GM19438 (cell line): ENCODE measurements around the gene SLC22A3.
"Not testable (repeated sequence)": the region's sequence is repeated elsewhere in the genome, so short reads cannot be mapped to it uniquely, and the experiment has no call there.

Source experiments
- ATAC-seq: cut with Tn5 transposase; IDR thresholded peaks from one replicate; pipeline ENCODE4 v1.9.1; 2021; ENCODE audit warnings: low read depth; ENCODE audit not compliant: unreplicated experiment

SLC22A3 gene

DNA sequence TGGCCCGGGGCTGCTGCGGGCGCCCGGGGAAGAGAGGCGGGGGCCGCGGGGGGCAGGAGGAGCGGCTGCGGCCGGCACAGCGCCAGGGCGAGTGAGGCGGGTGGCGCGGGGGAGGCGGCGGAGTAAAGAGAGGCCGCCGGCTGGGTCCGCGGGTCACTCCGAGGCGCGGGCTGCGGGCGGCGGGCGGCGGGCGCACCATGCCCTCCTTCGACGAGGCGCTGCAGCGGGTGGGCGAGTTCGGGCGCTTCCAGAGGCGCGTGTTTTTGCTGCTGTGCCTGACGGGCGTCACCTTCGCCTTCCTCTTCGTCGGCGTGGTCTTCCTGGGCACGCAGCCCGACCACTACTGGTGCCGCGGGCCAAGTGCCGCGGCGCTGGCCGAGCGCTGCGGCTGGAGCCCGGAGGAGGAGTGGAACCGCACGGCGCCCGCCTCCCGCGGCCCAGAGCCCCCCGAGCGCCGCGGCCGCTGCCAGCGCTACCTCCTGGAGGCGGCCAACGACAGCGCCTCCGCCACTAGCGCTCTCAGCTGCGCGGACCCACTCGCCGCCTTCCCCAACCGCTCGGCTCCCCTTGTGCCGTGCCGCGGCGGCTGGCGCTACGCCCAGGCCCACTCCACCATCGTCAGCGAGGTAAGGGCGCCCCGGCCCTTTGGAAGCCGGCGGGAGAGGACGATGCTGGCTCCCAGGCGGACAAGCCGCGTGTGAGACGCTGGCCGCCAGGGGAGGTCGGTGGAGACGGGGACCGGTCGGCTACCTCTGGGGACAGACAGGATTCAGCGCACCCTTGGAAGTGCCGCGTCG lies at the start of gene SLC22A3:
SLC22A3 (plus strand) TSS at position 156 of the 797 bp plus-strand sequence; CDS start at position 198, 42 bp downstream.
- ATAC-seq: no peak

GRCh38 chr6:160299559-160299958 lies 48.6 kb upstream of the SLC22A3 start:
- ATAC-seq: no peak

DNA sequence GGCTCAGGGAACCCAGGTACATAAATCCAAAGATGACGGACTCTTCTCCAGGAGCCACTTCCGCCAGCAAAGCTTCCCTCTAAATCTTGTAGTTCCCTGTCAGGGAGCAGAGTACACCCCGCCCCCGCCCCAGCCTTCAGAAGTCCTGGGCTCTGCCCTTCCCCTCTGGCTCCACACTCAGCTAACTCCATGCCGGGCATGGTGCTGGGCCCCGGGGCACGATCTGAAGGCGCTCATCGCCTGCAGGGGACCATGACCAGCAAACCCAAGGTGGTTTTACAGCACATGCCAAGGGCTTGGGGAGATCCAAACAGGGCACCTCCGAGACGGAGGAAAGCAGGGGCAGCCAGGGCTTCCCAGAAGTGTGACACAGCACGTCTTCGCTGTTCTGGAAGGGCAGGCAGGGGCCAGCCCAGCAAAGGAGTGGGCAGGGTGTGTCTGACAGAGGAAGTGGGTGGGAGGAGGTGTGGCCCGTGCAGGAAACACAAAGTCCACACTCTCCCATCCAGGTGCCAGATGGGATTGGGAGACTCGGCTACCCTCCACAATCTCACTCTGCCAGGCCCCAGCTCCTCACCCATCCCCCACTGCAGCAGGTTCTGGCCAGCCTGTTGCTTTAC lies 48.0 kb upstream of the SLC22A3 start:
- no peak for ATAC-seq

- ATAC-seq: no peak
Measured at GRCh38 chr6:160301339-160301738, 46.8 kb upstream of the SLC22A3 start.

DNA sequence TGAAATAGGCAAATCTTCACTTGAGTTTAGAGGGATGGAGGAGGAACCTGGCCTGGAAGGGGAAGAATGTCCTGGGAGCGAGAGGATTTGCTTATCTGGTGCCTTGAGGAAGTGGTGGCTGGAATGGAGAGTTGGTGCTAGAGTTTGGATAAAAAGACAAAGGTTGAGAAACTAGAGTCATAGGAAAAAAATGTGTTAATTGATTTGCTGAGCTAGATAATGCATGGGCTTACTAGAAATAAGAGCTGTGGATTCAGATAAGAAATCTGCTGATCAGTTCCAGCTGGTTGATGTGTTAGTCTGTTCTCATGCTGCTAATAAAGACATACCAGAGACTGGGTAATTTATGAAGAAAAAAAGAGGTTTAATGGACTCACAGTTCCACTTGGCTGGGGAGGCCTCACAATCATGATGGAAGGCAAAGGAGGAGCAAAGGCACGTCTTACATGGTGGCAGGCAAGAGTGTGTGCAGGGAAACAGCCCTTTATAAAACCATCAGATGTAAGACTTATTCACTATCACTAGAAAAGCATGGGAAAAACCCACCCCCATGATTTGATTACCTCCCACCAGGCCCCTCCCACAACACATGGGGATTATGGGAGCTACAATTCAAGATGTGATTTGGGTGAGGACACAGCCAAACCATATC lies 45.6 kb upstream of the SLC22A3 start:
- ATAC-seq: not testable (repeated sequence)

DNA sequence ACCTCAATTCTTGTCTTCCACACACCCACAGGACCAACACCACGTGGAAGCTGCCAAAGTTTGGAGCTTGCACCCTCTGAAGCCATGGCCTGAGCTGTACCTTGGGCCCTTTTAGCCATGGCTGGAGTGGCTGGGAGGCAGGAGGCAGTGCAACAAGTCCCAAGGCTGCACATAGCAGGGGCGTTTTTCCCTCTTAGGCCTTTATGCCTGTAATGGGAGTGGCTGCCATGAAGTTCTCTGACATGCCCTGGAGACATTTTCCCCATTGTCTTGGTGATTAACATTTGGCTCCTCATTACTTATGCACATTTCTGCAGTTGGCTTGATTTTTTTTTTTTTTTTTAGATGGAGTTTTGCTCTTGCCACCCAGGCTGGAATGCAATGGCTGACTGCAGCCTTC lies 44.4 kb upstream of the SLC22A3 start:
- ATAC-seq: no peak

GRCh38 chr6:160305926-160306713 lies 42.1 kb upstream of the SLC22A3 start:
- ATAC-seq: no peak

DNA sequence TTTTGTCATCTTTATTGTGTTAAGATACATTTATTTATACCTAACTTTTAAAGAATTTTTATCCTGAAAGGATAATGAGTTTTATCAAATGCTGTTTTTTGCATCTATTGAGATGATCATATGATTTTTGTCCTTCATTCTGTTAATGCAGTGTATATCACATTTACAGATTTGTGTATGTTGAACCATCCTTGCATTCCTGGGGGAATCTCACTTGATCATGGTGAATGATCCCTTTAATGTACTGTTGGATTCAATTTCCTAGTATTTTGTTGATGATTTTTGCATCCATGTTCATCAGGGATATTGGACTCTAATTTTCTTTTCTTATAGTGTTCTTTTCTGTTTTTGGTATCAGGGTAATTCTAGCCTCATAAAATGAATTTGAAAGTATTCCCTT lies 38.5 kb upstream of the SLC22A3 start:
- ATAC-seq: no peak

GRCh38 chr6:160312900-160313299 lies 35.3 kb upstream of the SLC22A3 start:
- ATAC-seq: no peak

GRCh38 chr6:160315310-160315709 lies 32.9 kb upstream of the SLC22A3 start:
- no peak for ATAC-seq

DNA sequence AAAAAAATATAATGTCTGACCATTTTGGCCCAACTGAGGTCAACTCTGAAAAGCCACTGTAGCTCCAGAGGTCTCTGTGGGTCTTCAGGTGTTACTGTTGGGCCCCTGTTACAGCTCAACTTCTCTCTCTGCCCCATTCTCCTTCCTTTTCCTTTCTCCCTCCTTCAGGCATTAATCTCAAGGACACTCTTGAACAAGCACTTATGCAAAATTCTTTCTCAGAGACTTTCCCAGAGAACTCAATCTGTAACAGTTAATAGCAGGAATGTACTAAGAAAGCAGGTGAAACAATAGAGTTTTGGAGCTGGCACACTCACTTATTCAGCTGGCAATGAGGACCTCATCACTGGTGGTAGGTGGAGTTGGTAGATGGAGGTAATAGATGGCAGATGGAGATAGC lies 31.9 kb upstream of the SLC22A3 start:
- ATAC-seq: no peak

DNA sequence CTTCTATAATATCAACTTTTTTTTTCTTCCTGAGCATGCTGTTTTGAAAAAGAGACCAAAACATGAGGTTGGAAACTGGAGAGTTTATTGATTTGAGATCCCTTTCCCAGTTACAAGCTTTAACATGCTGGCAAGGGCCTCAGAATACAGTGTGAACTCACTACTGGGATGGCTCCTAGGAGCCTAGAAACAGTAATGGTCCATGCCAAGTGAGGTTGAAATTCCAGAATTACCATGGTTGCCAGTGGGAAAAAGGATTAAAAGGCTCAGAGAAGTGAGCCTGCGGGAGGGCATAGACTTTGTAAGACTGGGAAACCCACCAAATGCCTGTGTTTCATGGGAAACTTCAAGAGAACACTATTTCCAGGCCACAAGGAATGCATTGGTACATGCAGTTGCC lies 28.9 kb upstream of the SLC22A3 start:
- ATAC-seq: no peak

DNA sequence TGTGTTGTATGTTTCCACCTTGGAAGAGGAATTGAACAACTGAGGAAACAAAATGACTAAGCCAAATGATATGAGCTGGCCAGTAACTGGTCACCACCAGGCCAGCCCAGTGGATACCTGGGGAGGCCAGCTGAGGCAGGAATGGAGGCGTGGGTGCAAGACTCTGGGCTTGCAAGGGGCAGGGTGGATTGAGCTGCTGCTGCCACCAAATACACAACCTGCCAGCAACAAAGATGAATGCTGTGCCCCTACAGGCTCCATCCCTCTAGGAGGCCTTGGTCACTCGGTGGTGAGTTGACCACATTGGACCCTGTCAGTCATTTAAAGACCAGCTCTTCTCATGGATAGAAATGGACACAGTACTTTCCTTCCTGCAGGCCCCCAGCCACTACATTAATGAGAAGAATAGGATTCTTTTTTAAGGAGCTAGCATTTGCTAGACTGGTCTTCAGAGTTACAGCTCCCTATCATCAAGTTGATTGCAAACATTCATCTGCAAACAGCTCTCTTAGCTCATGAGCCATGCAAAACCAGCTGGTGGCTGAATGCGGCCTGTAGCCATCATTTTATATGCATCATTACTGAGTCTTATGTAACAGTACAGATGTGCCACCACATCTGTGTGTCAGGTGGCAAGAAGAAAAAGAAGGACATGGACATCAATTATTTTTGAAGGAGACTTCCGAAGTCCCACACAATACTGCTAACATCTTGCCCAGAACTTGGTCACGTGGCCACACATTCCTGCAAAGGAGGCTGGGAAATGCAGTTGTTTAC lies 26.3 kb upstream of the SLC22A3 start:
- no peak for ATAC-seq

DNA sequence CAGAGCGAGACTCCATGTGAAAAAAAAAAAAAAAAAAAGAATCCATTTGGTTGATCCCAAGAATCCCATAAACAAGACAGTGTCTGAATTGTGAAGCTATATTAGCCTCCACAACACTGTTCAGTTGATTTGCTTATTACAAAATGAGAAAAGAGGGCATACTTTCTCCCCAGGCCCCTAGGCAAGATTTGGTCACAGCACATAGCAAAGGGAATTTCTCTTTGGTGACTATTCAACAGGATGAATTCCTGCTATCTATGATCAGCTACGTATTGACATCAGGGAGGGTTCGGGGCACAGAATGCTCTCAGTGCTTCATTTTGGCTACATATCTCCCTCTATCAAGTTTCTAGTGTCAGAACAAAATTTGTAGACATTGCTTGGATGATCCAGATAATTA lies 20.2 kb upstream of the SLC22A3 start:
- ATAC-seq: no peak

DNA sequence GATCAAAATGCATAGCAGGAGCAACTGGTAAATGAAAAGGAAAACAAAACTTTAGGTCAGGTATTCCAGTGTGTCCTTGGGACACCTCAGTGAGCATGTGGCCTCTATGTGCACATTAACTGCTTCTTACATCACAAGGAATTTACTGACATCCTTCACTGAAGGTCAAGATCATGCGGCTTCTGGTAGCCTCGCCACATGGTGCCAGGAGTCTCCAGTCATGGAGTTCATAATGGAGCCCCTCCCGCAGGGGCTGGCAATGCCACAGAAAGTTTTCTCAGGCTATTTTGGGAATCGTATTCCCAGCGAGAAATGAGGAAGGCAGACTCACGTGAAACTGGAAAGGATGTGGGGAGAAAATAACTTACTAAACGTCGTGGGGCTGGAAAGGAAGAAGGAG lies 19.7 kb upstream of the SLC22A3 start:
- no peak for ATAC-seq

GRCh38 chr6:160329188-160329587 lies 19.0 kb upstream of the SLC22A3 start:
- no peak for ATAC-seq

DNA sequence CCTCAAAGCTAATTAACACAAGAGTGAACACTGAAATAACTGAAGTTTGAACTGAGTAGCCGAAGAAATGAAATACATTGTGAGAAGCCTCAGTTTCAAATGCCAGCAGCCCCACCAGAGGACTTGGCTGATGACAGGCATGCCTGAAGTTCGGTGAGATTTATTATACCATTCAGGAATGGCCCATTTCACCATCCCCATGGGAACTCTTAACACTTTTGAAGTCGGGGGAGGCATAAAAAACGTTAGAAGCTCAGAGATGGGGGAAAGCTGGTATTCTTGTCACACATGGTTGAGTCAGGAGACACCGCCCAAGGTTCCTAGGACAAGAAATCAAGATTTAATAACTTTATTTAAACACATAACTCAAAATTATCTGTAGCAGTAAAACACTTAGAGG lies 17.6 kb upstream of the SLC22A3 start:
- ATAC-seq: no peak

- ATAC-seq: no peak
Measured at GRCh38 chr6:160331204-160331603, 17.0 kb upstream of the SLC22A3 start.

GRCh38 chr6:160331753-160332152 lies 16.4 kb upstream of the SLC22A3 start:
- ATAC-seq: no peak

GRCh38 chr6:160333101-160333500 lies 15.1 kb upstream of the SLC22A3 start:
- no peak for ATAC-seq
